Tibial artery (tissue), 4 donors: Measurements from ENCODE around the gene TUFM.

Experiments
- DNase-seq, 2 donors: peaks; one replicate each; pipeline ENCODE4 v3.0.0-alpha.2; 2019
- H3K27ac ChIP-seq, 2 donors: fragments of 200-600 bp; sonication (generic) in 1 of 2; 1 replicate in 1 of 2; 2 replicates in 1 of 2; pipeline ENCODE4 v1.5.1; 2018 to 2019; ENCODE audit warnings: mild to moderate bottlenecking in 1 of 2
- H3K27me3 ChIP-seq, 2 donors: fragments of 200-600 bp; sonication (generic) in 1 of 2; one replicate each; pipeline versions ENCODE4 v1.5.1 to v1.6.0; 2016 to 2019
- H3K36me3 ChIP-seq, 3 donors: fragments of 200-600 bp; sonication (generic) in 2 of 3; one replicate each; pipeline ENCODE4 v1.5.1; 2016 to 2019; ENCODE audit warnings: mild to moderate bottlenecking in 2 of 3
- H3K4me1 ChIP-seq, 4 donors: fragments of 200-600 bp; sonication (generic) in 2 of 4; 1 replicate in 3 of 4; 2 replicates in 1 of 4; pipeline ENCODE4 v1.5.1; 2016 to 2019
- H3K4me3 ChIP-seq, 2 donors: fragments of 200-600 bp; sonication (generic) in 1 of 2; 1 replicate in 1 of 2; 2 replicates in 1 of 2; pipeline ENCODE4 v1.5.1; 2018 to 2019; ENCODE audit warnings: mild to moderate bottlenecking in 2 of 2
- H3K9me3 ChIP-seq, 3 donors: fragments of 200-600 bp; sonication (generic) in 1 of 3; one replicate each; pipeline ENCODE4 v1.5.1; 2016 to 2019
- intact Hi-C: fragments of 100-400 bp; cut with DNase I; formaldehyde crosslinking; loops from one replicate; pipeline ENCODE4 v1.15.0; 2023; ENCODE audit warnings: low total_unique reads
- TF ChIP-seq, protein P1 (sequence below), 2 experiments: fragments of 200-600 bp in 1 of 2; fragments of 450-650 bp in 1 of 2; IDR thresholded peaks; one replicate each; pipeline ENCODE4 v1.5.1; 2017 to 2019; ENCODE audit warnings: antibody characterized with exemption in 2 of 2, mild to moderate bottlenecking in 1 of 2, moderate library complexity in 1 of 2

TUFM gene

DNA sequence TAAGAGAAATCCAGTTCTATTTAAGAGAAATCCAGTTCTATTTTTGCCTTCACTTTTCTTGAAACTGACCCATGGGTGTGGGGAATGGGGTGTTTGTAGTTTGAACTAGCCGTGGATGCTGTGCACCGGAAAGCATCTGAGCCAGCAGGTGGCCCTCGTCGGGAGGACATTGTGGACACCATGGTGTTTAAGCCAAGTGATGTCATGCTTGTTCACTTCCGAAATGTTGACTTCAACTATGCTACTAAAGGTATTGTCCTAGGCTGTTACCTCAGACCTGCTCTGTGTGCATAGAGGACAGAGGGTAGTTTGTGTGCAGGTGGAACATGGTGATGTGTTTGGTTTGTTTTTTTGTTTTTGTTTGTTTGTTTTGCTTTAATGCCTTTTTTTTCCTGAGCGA is 20.0 kb downstream of the TUFM start:
- H3K4me3 ChIP-seq = no peak overlapping the region
- no peaks in the 10 kb centered on the region for H3K9me3 ChIP-seq
- H3K4me1 ChIP-seq = peaks cover 0 to 32% (median 23%) of the 10 kb centered on the region in 4 donors
- TF ChIP-seq, protein P1, sequence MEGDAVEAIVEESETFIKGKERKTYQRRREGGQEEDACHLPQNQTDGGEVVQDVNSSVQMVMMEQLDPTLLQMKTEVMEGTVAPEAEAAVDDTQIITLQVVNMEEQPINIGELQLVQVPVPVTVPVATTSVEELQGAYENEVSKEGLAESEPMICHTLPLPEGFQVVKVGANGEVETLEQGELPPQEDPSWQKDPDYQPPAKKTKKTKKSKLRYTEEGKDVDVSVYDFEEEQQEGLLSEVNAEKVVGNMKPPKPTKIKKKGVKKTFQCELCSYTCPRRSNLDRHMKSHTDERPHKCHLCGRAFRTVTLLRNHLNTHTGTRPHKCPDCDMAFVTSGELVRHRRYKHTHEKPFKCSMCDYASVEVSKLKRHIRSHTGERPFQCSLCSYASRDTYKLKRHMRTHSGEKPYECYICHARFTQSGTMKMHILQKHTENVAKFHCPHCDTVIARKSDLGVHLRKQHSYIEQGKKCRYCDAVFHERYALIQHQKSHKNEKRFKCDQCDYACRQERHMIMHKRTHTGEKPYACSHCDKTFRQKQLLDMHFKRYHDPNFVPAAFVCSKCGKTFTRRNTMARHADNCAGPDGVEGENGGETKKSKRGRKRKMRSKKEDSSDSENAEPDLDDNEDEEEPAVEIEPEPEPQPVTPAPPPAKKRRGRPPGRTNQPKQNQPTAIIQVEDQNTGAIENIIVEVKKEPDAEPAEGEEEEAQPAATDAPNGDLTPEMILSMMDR (IDR thresholded peaks at IDR 0.05) = no peak
- H3K27ac ChIP-seq = no peak overlapping the region
- no peaks in the 10 kb centered on the region for H3K27me3 ChIP-seq
- no peak for DNase-seq
- peaks cover 54 to 61% (median 57%) of the 10 kb centered on the region in 3 donors for H3K36me3 ChIP-seq
- intact Hi-C loops = loop anchor here (10.0 kb wide), 1 partner anchor 271 kb away; the partner anchor contains the start of gene SGF29

DNA sequence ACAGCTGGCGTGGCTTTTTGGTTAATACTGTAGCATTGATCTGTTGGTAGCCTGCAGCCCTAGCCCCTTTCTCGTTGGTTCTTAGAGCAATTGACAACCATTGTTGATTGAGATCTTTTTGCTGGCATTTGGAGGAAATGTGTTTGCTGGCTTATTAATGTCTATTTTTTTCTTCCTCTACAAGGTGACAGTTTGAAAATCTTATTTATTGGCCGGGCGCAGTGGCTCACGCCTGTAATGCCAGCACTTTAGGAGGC is 21.5 kb downstream of the TUFM start:
- Histone ChIP-seq H3K27me3 (no peaks in the 10 kb centered on the region), H3K4me3 (peak overlapping the region; percentile 89 to 99), H3K9me3 (no peaks in the 10 kb centered on the region), H3K27ac (peak overlapping the region; percentile 99 to 100), H3K4me1 (peaks cover 0 to 32% (median 23%) of the 10 kb centered on the region in 4 donors), H3K36me3 (peaks cover 39 to 55% (median 42%) of the 10 kb centered on the region in 3 donors)
- intact Hi-C loops = loop anchor here (2.0 to 10.0 kb wide), 2 partner anchors 22 to 270 kb away; partner anchors contain the start of genes SGF29 and TUFM
- TF ChIP-seq, protein P1 (IDR thresholded peaks at IDR 0.05) = no peak
- DNase-seq = no peak

DNA sequence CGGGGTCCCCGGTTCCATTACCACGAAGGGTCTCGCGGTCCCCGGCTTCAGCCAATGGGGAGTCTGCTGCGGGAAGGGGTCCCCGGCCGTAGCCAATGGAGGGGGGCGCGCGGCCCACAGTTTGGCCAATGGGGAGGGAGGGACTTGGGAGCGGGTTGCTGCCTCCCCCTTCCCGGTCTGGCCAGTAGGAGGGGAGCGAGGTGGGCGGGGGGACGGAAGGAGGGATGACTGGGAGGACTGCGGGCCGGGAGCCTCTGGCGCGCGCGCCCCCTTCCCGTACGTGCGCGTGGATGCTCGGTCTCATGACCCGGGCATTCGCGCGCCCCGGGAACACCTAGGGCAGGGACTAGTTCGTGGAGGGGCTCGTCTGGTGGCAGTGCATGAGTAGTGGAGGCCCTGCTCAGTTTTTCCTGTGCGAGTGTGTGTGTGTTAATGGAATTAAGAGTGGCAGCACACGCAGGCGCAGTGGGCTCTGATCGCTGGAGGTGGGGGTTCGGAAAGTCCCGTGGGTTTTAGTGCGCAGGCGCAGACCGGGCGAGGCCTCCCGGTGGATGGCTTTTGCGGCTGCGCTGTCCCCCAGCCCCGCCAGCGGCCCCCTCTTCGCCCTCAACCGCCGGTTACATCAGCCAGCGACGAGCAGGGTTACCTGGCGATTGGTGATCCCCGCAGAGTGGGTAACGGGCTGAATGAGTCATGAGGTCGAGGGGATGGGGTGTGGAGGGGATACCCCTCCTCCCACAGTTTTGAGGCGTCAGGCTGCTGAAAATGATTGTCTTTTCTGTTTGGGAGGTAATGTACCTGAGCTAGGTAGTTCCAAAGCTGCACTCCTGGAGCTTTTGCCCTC is 22.1 kb downstream of the TUFM start:
- peak overlapping the region; percentile 99 to 100 for H3K27ac ChIP-seq
- H3K36me3 ChIP-seq = peaks cover 34 to 52% (median 36%) of the 10 kb centered on the region in 3 donors
- intact Hi-C loops = loop anchor here (2.0 to 10.0 kb wide), 2 partner anchors 23 to 269 kb away; partner anchors contain the start of genes SGF29 and TUFM
- peaks cover 0 to 32% (median 23%) of the 10 kb centered on the region in 4 donors for H3K4me1 ChIP-seq
- H3K4me3 ChIP-seq = peak overlapping the region; percentile 89 to 99
- no peaks in the 10 kb centered on the region for H3K27me3 ChIP-seq
- DNase-seq = peak; percentile 97 to 99
- H3K9me3 ChIP-seq = no peaks in the 10 kb centered on the region
- TF ChIP-seq, protein P1 (IDR thresholded peaks at IDR 0.05) = peak; percentile 38 to 41

DNA sequence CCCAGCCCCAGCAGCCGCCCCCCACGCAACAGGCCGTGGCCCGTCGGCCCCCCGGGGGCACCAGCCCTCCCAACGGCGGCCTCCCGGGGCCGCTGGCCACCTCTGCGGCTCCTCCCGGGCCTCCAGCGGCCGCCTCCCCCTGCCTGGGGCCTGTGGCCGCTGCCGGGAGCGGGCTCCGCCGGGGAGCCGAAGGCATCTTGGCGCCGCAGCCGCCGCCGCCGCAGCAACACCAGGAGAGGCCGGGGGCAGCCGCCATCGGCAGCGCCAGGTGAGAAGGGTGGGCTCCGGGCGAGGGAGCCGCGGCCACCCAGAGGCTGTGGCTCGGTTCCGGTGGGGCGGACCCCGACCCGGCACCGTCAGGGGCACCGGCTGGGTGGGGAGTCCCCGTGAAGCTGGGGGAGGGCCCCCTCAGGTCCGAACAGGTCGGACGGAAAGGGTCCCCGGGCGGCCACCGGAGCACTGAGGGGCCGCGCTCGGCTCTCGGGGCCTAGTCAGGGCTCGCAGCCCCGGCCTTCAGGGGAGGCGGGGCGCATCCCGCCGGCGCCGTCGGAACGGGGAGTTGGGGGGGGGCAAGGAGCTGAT is 22.8 kb downstream of the TUFM start:
- Histone ChIP-seq H3K4me1 (peaks cover 0 to 32% (median 23%) of the 10 kb centered on the region in 4 donors), H3K27me3 (no peaks in the 10 kb centered on the region), H3K9me3 (no peaks in the 10 kb centered on the region), H3K27ac (peak overlapping the region; percentile 99 to 100), H3K36me3 (peaks cover 28 to 45% (median 31%) of the 10 kb centered on the region in 3 donors), H3K4me3 (peak overlapping the region; percentile 89 to 99)
- intact Hi-C loops = loop anchor here (10.0 kb wide), 1 partner anchor 269 kb away; the partner anchor contains the start of gene SGF29
- DNase-seq = no peak
- TF ChIP-seq, protein P1 (IDR thresholded peaks at IDR 0.05) = no peak

DNA sequence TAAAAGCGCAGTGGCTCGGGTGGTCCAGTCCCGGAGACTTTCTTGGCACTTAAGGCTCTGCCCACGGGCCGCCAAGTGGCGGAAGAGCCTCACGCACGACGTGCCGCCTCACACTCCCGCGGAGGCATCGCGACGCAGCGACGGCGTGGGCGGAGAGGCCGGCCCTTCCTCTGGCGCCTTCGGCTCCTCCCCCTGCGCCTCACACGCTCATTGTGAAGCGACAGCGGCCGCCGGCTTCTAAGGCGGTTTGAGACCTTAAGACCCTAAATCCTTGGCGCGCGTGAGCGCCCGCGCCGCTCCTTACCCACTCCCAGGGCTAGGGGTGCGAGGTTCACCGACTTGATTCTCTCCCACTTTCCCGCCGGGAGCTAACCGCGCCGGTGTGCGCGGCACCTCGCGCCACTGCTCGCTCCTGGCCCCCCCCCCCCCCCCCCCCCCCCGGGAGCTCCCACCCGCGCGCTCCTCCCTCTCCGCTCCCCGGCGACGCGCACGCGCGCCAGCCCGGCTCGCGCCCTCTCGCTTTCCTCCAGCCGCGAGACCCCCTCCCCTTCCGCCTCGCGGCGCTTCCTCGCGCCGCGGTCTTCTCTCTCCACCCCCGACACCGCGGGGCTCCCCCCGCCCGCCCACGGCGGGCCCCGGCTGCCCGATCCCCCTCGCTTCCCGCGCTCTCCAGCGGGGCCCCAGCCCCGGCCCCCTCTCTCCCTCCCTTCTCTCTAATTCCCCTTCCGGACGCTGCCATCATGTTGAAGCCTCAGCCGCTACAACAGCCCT is 23.4 kb downstream of the TUFM start, which contains the start of gene ATXN2L:
TSS of gene ATXN2L (plus strand) at position 480 of the 771 bp plus-strand sequence. CDS start at position 741, 261 bp downstream.
- intact Hi-C loops = loop anchor here (10.0 kb wide), 1 partner anchor 268 kb away; the partner anchor contains the start of gene SGF29
- peak within 1 kb of the TSS; percentile 89 to 99 for H3K4me3 ChIP-seq
- DNase-seq = peak; percentile 90 to 95
- no peaks in the 10 kb centered on the region for H3K27me3 ChIP-seq
- TF ChIP-seq, protein P1 (IDR thresholded peaks at IDR 0.05) = peak; percentile 9 to 49
- H3K36me3 ChIP-seq = peaks cover 21 to 38% (median 24%) of the 10 kb centered on the region in 3 donors
- H3K9me3 ChIP-seq = no peaks in the 10 kb centered on the region
- peak within 1 kb of the TSS; percentile 99 to 100 for H3K27ac ChIP-seq
- H3K4me1 ChIP-seq = peaks cover 0 to 32% (median 23%) of the 10 kb centered on the region in 4 donors
